RWPE2 (cell line): ENCODE data around the gene PLPPR4.

Experiments used
- ATAC-seq: fragments of 200-7000 bp; cut with Tn5 transposase; 3 replicates; pipeline ENCODE4 v1.9.1; 2021; ENCODE audit warnings: low read depth
- DNase-seq: peaks from one replicate; pipeline ENCODE4 v3.0.0-alpha.2; 2020; ENCODE audit warnings: low spot score
- H3K27ac ChIP-seq: fragments of 450-650 bp; 2 replicates; pipeline ENCODE4 v1.5.1; 2017; ENCODE audit warnings: mild to moderate bottlenecking; ENCODE audit not compliant: poor library complexity, severe bottlenecking
- H3K27me3 ChIP-seq: fragments of 250-450 bp; sonication (Bioruptor Pico); 2 replicates; pipeline ENCODE4 v1.5.1; 2021; ENCODE audit warnings: mild to moderate bottlenecking, moderate library complexity; ENCODE audit not compliant: insufficient read depth, poor library complexity, severe bottlenecking
- H3K36me3 ChIP-seq: fragments of 250-450 bp; sonication (Bioruptor Pico); 2 replicates; pipeline ENCODE4 v1.5.1; 2020; ENCODE audit warnings: low read depth, mild to moderate bottlenecking, moderate library complexity
- H3K4me1 ChIP-seq: fragments of 250-450 bp; sonication (Bioruptor Pico); 2 replicates; pipeline ENCODE4 v1.5.1; 2021; ENCODE audit warnings: mild to moderate bottlenecking, moderate library complexity; ENCODE audit not compliant: insufficient read depth, poor library complexity, severe bottlenecking
- H3K4me3 ChIP-seq: fragments of 250-450 bp; sonication (Bioruptor Pico); 2 replicates; pipeline ENCODE4 v1.5.1; 2021; ENCODE audit warnings: mild to moderate bottlenecking, moderate library complexity; ENCODE audit not compliant: severe bottlenecking
- H3K9me3 ChIP-seq: fragments of 250-450 bp; sonication (Bioruptor Pico); 2 replicates; pipeline ENCODE4 v1.5.1; 2021; ENCODE audit warnings: mild to moderate bottlenecking, moderate library complexity; ENCODE audit not compliant: severe bottlenecking
- CTCF ChIP-seq: fragments of 450-650 bp; IDR thresholded peaks from one replicate; pipeline ENCODE4 v1.5.1; 2017; ENCODE audit warnings: mild to moderate bottlenecking, moderate library complexity; ENCODE audit not compliant: poor library complexity, severe bottlenecking

Gene PLPPR4

GRCh38 chr1:99297923-99298322 lies 33.6 kb downstream of the PLPPR4 start:
- no peak for TF ChIP-seq CTCF
- ATAC-seq = no peak
- no peak overlapping the region for H3K4me3 ChIP-seq
- H3K27me3 ChIP-seq = no peaks in the 10 kb centered on the region
- no peak for DNase-seq
- H3K36me3 ChIP-seq = no peaks in the 10 kb centered on the region
- H3K27ac ChIP-seq = no peak overlapping the region
- H3K9me3 ChIP-seq = no peaks in the 10 kb centered on the region
- H3K4me1 ChIP-seq = no peaks in the 10 kb centered on the region

- Histone ChIP-seq H3K4me1 (no peaks in the 10 kb centered on the region), H3K4me3 (no peak overlapping the region), H3K27me3 (no peaks in the 10 kb centered on the region), H3K27ac (no peak overlapping the region), H3K36me3 (no peaks in the 10 kb centered on the region), H3K9me3 (no peaks in the 10 kb centered on the region)
- ATAC-seq (no peak), DNase-seq (no peak)
- TF ChIP-seq CTCF = no peak
Measured at GRCh38 chr1:99304725-99305282, 40.5 kb downstream of the PLPPR4 start.

- H3K27me3 ChIP-seq = no peaks in the 10 kb centered on the region
- H3K36me3 ChIP-seq = no peaks in the 10 kb centered on the region
- ATAC-seq = no peak
- no peaks in the 10 kb centered on the region for H3K9me3 ChIP-seq
- H3K4me3 ChIP-seq = no peak overlapping the region
- TF ChIP-seq CTCF = no peak
- no peak overlapping the region for H3K27ac ChIP-seq
- no peaks in the 10 kb centered on the region for H3K4me1 ChIP-seq
- DNase-seq = no peak
Measured at GRCh38 chr1:99305626-99306025, 41.3 kb downstream of the PLPPR4 start.

- TF ChIP-seq CTCF = no peak
- no peak for ATAC-seq
Measured at GRCh38 chr1:99306056-99306455, 41.8 kb downstream of the PLPPR4 start.

GRCh38 chr1:99306644-99307043 lies 42.4 kb downstream of the PLPPR4 start:
- Histone ChIP-seq H3K27ac (no peak overlapping the region), H3K4me1 (no peaks in the 10 kb centered on the region), H3K27me3 (no peaks in the 10 kb centered on the region), H3K9me3 (no peaks in the 10 kb centered on the region), H3K36me3 (no peaks in the 10 kb centered on the region), H3K4me3 (no peak overlapping the region)
- no peak for TF ChIP-seq CTCF
- ATAC-seq (no peak), DNase-seq (no peak)

More at GRCh38 chr1:99306056-99306455, 41.8 kb downstream of the PLPPR4 start:
- H3K27ac ChIP-seq = no peak overlapping the region
- DNase-seq = no peak
- H3K4me1 ChIP-seq = no peaks in the 10 kb centered on the region
- H3K9me3 ChIP-seq = no peaks in the 10 kb centered on the region
- no peak overlapping the region for H3K4me3 ChIP-seq
- no peaks in the 10 kb centered on the region for H3K36me3 ChIP-seq
- no peaks in the 10 kb centered on the region for H3K27me3 ChIP-seq
